Gastroesophageal sphincter (tissue), 3 donors: ENCODE measurements around the gene MUC5B.

Experiments
- CTCF ChIP-seq, 4 experiments: fragments of 200-600 bp in 2 of 4; fragments of 450-650 bp in 2 of 4; sonication (generic) in 1 of 4; IDR thresholded peaks; one replicate each; pipeline ENCODE4 v1.5.1; 2017 to 2019; ENCODE audit warnings: antibody characterized with exemption in 4 of 4, mild to moderate bottlenecking in 2 of 4, moderate library complexity in 2 of 4
- EP300 ChIP-seq: sonication (generic); formaldehyde crosslinking; IDR thresholded peaks from one replicate; pipeline ENCODE4 v1.6.1; 2017; ENCODE audit warnings: antibody characterized with exemption, mild to moderate bottlenecking
- POLR2A ChIP-seq, 2 donors: fragments of 450-650 bp; IDR thresholded peaks; one replicate each; pipeline ENCODE4 v1.6.1; 2017; ENCODE audit warnings: antibody characterized with exemption in 2 of 2, mild to moderate bottlenecking in 2 of 2, moderate library complexity in 1 of 2
- POLR2AphosphoS5 ChIP-seq: sonication (generic); formaldehyde crosslinking; IDR thresholded peaks from one replicate; pipeline ENCODE4 v1.6.1; 2017; ENCODE audit warnings: antibody characterized with exemption

DNA sequence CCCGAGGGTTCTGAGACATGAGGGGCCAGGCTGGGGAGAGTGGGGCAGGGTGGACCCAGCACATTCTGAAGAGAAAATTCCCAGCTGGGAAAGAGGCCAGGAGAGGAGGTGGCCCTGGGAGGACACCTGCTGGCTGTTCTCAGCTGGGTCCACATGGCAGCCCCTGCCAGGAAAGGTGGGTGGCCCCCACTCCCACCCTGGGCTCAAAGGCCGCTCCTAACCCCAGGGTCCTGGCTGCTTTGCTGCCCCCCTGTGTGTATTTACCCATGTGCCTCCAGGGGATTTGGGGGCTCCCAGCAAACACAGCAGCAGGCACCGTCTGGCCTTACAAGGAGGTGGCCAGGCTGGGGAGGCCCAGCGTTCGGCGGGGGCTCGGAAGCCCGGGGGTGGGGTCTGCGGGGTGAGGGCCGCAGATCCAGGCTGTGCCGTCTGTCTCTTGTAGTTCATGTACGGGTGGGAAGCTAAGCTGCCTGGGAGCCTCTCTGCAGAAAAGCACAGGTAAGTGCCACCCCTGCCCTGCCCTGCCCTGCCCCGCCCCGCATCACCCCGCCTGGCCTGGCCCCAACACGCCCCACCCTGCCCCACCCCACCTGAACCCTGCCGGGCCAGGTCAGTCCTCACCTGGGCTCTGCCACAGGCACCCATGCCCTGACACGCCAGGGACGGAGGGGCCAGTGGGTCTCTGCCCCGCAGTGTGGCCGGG, 10.6 kb downstream of the MUC5B start:
- TF ChIP-seq POLR2AphosphoS5, result no peak
- no peak for TF ChIP-seq POLR2A (IDR thresholded peaks at IDR 0.05)
- TF ChIP-seq CTCF (IDR thresholded peaks at IDR 0.05), result no peak
- TF ChIP-seq EP300, result no peak
